ENCODE results near the gene CABCOCO1. TPM values are rescaled to one million over a fixed set of nuclear protein-coding genes. Genes with fewer than 3 reads are reported as not detected.
"Not testable (repeated sequence)": the region's sequence is repeated elsewhere in the genome, so short reads cannot be mapped to it uniquely, and the experiment has no call there.

The CABCOCO1 gene
- total RNA-seq, 1 experiment from 2014 or later, result not detected

DNA sequence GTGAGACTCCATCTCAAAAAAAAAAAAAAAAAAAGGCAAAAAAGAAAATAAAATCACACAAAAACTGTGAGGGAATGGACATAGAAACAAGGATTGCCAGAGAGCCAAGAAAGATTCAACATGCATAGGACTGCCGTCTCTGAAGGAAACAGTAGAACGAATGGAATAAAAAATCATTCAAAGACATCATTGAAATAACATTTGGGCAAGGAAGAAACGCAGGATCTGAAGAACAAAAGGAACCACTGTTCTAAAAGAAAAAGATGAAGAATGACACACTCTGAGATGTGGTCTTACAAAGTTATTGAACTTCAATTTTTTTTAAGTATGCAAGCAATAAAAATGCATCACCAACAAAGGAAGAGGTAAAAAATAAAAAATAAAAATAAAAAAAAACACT, 57.2 kb downstream of the CABCOCO1 start:
- DNase-seq (ENCODE audit: low spot score), result no peak
- TF ChIP-seq EZH2 (IDR thresholded peaks at IDR 0.05; ENCODE audit: borderline replicate concordance, low read depth, low read length, poor library complexity, severe bottlenecking), result no peak
- TF ChIP-seq, protein P1, sequence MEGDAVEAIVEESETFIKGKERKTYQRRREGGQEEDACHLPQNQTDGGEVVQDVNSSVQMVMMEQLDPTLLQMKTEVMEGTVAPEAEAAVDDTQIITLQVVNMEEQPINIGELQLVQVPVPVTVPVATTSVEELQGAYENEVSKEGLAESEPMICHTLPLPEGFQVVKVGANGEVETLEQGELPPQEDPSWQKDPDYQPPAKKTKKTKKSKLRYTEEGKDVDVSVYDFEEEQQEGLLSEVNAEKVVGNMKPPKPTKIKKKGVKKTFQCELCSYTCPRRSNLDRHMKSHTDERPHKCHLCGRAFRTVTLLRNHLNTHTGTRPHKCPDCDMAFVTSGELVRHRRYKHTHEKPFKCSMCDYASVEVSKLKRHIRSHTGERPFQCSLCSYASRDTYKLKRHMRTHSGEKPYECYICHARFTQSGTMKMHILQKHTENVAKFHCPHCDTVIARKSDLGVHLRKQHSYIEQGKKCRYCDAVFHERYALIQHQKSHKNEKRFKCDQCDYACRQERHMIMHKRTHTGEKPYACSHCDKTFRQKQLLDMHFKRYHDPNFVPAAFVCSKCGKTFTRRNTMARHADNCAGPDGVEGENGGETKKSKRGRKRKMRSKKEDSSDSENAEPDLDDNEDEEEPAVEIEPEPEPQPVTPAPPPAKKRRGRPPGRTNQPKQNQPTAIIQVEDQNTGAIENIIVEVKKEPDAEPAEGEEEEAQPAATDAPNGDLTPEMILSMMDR (conservative IDR thresholded peaks at IDR 0.05; ENCODE audit: low read depth, low read length), result no peak
- H3K27ac ChIP-seq (ENCODE audit: low read depth, low read length, poor library complexity, severe bottlenecking), result no peak overlapping the region
- intact Hi-C loops (cut with micrococcal nuclease; ENCODE audit: unreplicated experiment), result no loop called here
- BruUV-seq (replicated peaks), result no TSS peak
- H3K27me3 ChIP-seq (replicated peaks; ENCODE audit: insufficient read depth, low read depth, low read length, poor library complexity), result no peaks in the 10 kb centered on the region
- no peak overlapping the region for H3K4me3 ChIP-seq (ENCODE audit: low read depth, low read length, poor library complexity, severe bottlenecking)
- no peaks in the 10 kb centered on the region for H3K36me3 ChIP-seq (ENCODE audit: insufficient read depth, low read length, poor library complexity, severe bottlenecking)
- CTCF ChIA-PET, result no interaction called here
- POLR2A ChIA-PET (ENCODE audit: low non-redundant PET), result no interaction called here
- no peaks in the 10 kb centered on the region for H3K9me3 ChIP-seq (ENCODE audit: low read depth, low read length, poor library complexity, severe bottlenecking)
- H3K4me1 ChIP-seq (ENCODE audit: insufficient read depth, low read length, poor library complexity, severe bottlenecking), result no peaks in the 10 kb centered on the region

DNA sequence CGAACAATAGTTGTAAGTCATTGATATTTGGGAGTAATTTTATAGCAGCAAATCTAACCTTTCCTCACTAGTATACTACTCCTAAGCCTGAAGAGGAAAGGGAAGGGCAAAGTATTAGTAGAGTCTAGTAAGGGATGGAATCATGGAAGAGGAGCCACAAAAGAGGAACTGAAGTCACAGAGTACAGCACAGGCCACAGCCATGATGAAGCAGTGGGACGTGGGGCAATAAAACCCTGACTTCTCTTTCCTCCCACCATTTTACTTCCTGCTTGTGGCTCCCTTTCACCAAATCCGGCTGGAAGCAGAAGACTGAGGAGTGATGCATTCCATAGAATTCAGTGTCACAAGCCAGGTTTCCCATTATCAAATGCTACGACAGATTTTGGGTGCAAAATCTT, 58.7 kb downstream of the CABCOCO1 start:
- BruUV-seq (replicated peaks), result no TSS peak
- H3K4me1 ChIP-seq (ENCODE audit: insufficient read depth, low read length, poor library complexity, severe bottlenecking), result no peaks in the 10 kb centered on the region
- intact Hi-C loops (cut with micrococcal nuclease; ENCODE audit: unreplicated experiment), result no loop called here
- H3K27me3 ChIP-seq (replicated peaks; ENCODE audit: insufficient read depth, low read depth, low read length, poor library complexity), result no peaks in the 10 kb centered on the region
- no peak overlapping the region for H3K27ac ChIP-seq (ENCODE audit: low read depth, low read length, poor library complexity, severe bottlenecking)
- H3K9me3 ChIP-seq (ENCODE audit: low read depth, low read length, poor library complexity, severe bottlenecking), result no peaks in the 10 kb centered on the region
- H3K36me3 ChIP-seq (ENCODE audit: insufficient read depth, low read length, poor library complexity, severe bottlenecking), result no peaks in the 10 kb centered on the region
- ChIA-PET POLR2A (ENCODE audit: low non-redundant PET) (no interaction called here), CTCF (no interaction called here)
- DNase-seq (ENCODE audit: low spot score), result no peak
- TF ChIP-seq, protein P1 (conservative IDR thresholded peaks at IDR 0.05; ENCODE audit: low read depth, low read length), result no peak
- TF ChIP-seq EZH2 (IDR thresholded peaks at IDR 0.05; ENCODE audit: borderline replicate concordance, low read depth, low read length, poor library complexity, severe bottlenecking), result no peak
- H3K4me3 ChIP-seq (ENCODE audit: low read depth, low read length, poor library complexity, severe bottlenecking), result no peak overlapping the region

DNA sequence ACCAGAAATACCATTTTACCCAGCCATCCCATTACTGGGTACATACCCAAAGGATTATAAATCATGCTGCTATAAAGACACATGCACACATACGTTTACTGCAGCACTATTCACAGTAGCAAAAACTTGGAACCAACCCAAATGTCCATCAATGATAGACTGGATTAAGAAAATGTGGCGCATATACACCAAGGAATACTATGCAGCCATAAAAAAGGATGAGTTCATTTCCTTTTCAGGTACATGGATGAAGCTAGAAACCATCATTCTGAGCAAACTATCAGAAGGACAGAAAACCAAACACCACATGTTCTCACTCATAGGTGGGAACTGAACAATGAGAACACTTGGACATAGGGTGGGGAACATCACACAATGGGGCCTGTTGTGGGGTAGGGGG, 62.5 kb downstream of the CABCOCO1 start:
- intact Hi-C loops (cut with micrococcal nuclease; ENCODE audit: unreplicated experiment); CTCF ChIA-PET; H3K36me3 ChIP-seq (ENCODE audit: insufficient read depth, low read length, poor library complexity, severe bottlenecking); H3K27me3 ChIP-seq (replicated peaks; ENCODE audit: insufficient read depth, low read depth, low read length, poor library complexity); H3K4me1 ChIP-seq (ENCODE audit: insufficient read depth, low read length, poor library complexity, severe bottlenecking); H3K9me3 ChIP-seq (ENCODE audit: low read depth, low read length, poor library complexity, severe bottlenecking); POLR2A ChIA-PET (ENCODE audit: low non-redundant PET); H3K27ac ChIP-seq (ENCODE audit: low read depth, low read length, poor library complexity, severe bottlenecking); H3K4me3 ChIP-seq (ENCODE audit: low read depth, low read length, poor library complexity, severe bottlenecking); DNase-seq (ENCODE audit: low spot score); BruUV-seq (replicated peaks): not testable (repeated sequence)

GRCh38 chr10:61729596-61729995, 66.9 kb downstream of the CABCOCO1 start:
- CTCF ChIA-PET, result interaction anchor here (0.6 kb wide), 1 partner anchor 21 kb away, joined by 3 read pairs; no protein-coding TSS in a partner anchor
- Histone ChIP-seq H3K4me3 (ENCODE audit: low read depth, low read length, poor library complexity, severe bottlenecking) (no peak overlapping the region), H3K27me3 (replicated peaks; ENCODE audit: insufficient read depth, low read depth, low read length, poor library complexity) (no peaks in the 10 kb centered on the region), H3K27ac (ENCODE audit: low read depth, low read length, poor library complexity, severe bottlenecking) (no peak overlapping the region), H3K4me1 (ENCODE audit: insufficient read depth, low read length, poor library complexity, severe bottlenecking) (peaks cover 11% of the 10 kb centered on the region), H3K9me3 (ENCODE audit: low read depth, low read length, poor library complexity, severe bottlenecking) (no peaks in the 10 kb centered on the region), H3K36me3 (ENCODE audit: insufficient read depth, low read length, poor library complexity, severe bottlenecking) (no peaks in the 10 kb centered on the region)
- no peak for TF ChIP-seq EZH2 (IDR thresholded peaks at IDR 0.05; ENCODE audit: borderline replicate concordance, low read depth, low read length, poor library complexity, severe bottlenecking)
- TF ChIP-seq, protein P1 (conservative IDR thresholded peaks at IDR 0.05; ENCODE audit: low read depth, low read length), result no peak
- no peak for DNase-seq (ENCODE audit: low spot score)
- POLR2A ChIA-PET (ENCODE audit: low non-redundant PET), result no interaction called here
- BruUV-seq (replicated peaks), result no TSS peak
- intact Hi-C loops (cut with micrococcal nuclease; ENCODE audit: unreplicated experiment), result no loop called here

All from A673 (cell line).